ENCODE data around the gene PGD. TPM values are rescaled to one million over a fixed set of nuclear protein-coding genes. Genes with fewer than 3 reads are reported as not detected.

Gene PGD
- polyA plus RNA-seq, 1 experiment: 78.3 TPM

DNA sequence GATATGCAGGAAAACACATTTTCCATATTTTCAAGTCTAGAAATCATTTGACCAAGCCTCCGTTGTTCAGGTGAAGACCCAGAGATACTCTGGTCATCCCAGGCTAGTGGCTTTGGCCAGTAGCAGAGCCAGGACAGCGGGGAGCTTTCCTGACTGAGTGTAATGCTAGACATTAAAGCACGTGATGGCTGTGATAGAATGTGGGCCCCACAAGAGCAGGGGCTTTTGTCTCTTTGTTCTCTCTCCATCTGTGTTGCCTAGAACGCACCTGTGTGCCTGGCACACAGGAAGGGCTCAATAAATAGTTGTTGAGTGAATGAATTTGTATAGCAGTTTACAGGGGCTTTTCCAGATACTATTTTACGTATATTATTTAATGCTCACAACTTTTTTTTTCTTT lies 41.9 kb downstream of the PGD start:
- Histone ChIP-seq H3K27me3 (ENCODE audit: control insufficient read depth, insufficient read depth, low read length) (no peaks in the 10 kb centered on the region), H3K36me3 (ENCODE audit: control insufficient read depth, insufficient read depth, low read length) (no peaks in the 10 kb centered on the region), H3K4me3 (ENCODE audit: low read depth, low read length) (no peak overlapping the region)
- DNase-seq (ENCODE audit: low read depth): no peak
- TF ChIP-seq, protein P1, sequence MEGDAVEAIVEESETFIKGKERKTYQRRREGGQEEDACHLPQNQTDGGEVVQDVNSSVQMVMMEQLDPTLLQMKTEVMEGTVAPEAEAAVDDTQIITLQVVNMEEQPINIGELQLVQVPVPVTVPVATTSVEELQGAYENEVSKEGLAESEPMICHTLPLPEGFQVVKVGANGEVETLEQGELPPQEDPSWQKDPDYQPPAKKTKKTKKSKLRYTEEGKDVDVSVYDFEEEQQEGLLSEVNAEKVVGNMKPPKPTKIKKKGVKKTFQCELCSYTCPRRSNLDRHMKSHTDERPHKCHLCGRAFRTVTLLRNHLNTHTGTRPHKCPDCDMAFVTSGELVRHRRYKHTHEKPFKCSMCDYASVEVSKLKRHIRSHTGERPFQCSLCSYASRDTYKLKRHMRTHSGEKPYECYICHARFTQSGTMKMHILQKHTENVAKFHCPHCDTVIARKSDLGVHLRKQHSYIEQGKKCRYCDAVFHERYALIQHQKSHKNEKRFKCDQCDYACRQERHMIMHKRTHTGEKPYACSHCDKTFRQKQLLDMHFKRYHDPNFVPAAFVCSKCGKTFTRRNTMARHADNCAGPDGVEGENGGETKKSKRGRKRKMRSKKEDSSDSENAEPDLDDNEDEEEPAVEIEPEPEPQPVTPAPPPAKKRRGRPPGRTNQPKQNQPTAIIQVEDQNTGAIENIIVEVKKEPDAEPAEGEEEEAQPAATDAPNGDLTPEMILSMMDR (IDR thresholded peaks at IDR 0.05; ENCODE audit: insufficient read depth, low read depth, low read length): no peak
- CTCF ChIA-PET: interaction anchor here (1.0 kb wide), 1 partner anchor 54 kb away, joined by 3 read pairs; no protein-coding TSS in a partner anchor
- POLR2A ChIA-PET: no interaction called here

DNA sequence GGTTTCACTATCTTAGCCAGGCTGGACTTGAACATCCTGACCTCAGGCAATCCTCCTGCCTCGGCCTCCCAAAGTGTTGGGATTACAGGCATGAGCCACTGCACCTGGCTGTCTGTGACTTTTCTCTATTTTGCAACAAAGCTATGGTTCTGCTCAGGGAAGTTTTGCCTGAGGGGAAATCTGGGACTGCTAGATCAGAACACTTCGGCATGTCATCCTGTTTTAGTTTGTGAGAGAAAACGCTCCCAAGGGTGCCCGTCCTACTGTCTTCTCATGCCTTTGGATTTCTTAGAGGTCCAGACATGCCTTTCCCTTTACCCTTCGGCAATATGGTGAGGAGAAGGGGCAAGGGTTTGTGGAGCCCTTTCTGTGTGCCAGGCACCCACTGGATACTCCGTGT lies 45.4 kb downstream of the PGD start:
- H3K36me3 ChIP-seq (ENCODE audit: control insufficient read depth, insufficient read depth, low read length): no peaks in the 10 kb centered on the region
- no peaks in the 10 kb centered on the region for H3K27me3 ChIP-seq (ENCODE audit: control insufficient read depth, insufficient read depth, low read length)
- TF ChIP-seq, protein P1 (IDR thresholded peaks at IDR 0.05; ENCODE audit: insufficient read depth, low read depth, low read length): no peak
- ChIA-PET POLR2A (no interaction called here), CTCF (interaction anchor here (3.6 kb wide), 1 partner anchor 13 kb away, joined by 15 read pairs; the partner anchor contains the start of gene CENPS)
- no peak for DNase-seq (ENCODE audit: low read depth)
- H3K4me3 ChIP-seq (ENCODE audit: low read depth, low read length): no peak overlapping the region

DNA sequence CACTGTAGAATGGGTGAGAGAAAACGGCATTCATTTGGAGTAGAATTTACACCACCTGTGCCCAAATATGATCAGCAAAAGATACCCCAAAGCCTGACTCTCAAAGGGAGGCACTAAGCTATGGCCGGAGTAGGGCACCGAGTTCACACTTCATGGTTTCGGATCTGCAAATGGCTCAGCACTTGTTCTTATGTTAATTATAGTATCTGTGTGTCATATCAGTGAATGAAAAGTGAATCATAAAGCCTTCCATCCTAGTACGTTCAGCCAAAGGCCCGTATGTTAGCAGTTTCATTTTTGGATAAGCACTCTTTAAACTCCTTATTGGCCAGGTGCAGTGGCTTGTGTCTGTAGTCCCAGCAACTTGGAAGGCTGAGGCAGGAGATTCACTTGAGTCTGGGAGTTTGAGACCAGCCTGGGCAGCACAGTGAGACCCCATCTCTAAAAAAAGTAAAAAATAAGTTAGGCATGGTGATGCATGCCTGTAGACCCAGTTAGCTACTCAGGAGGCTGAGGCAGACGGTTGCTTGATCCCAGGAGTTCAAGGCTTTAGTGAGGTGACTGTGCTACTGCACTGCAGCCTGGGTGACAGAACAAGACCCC lies 46.0 kb downstream of the PGD start:
- no peaks in the 10 kb centered on the region for H3K36me3 ChIP-seq (ENCODE audit: control insufficient read depth, insufficient read depth, low read length)
- POLR2A ChIA-PET: no interaction called here
- H3K4me3 ChIP-seq (ENCODE audit: low read depth, low read length): no peak overlapping the region
- TF ChIP-seq, protein P1 (IDR thresholded peaks at IDR 0.05; ENCODE audit: insufficient read depth, low read depth, low read length): no peak
- DNase-seq (ENCODE audit: low read depth): no peak
- no peaks in the 10 kb centered on the region for H3K27me3 ChIP-seq (ENCODE audit: control insufficient read depth, insufficient read depth, low read length)
- CTCF ChIA-PET: interaction anchor here (3.6 kb wide), 1 partner anchor 14 kb away, joined by 15 read pairs; the partner anchor contains the start of gene CENPS

DNA sequence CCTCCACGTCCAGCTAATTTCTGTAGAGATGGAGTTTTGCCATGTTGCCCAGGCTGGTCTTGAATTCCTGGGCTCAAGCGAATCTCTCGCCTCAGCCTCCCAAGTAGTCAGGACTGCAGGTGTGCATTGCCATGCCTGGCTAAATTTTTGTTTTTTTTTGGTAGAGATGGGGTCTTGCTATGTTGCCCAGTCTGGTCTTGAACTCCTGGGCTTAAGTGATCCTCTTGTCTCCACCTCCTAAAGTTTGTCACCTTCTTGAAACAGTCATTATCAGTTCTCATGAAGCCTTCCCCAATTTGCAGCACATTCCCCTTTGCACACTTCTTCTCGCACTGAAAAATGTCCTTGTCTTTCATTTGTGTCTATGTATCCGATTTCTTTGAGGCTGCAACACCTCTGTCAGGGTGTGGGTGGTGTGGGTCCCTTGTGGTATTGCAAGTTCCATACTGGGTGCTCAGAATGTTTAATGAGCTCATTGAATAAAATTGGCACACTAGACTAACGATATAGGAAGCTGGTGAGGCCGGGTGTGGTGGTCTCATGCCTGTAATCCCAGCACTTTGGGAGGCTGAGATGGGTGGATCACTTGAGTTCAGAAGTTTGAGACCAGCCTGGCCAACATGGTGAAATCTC lies 48.0 kb downstream of the PGD start:
- Histone ChIP-seq H3K4me3 (ENCODE audit: low read depth, low read length) (no peak overlapping the region), H3K36me3 (ENCODE audit: control insufficient read depth, insufficient read depth, low read length) (no peaks in the 10 kb centered on the region), H3K27me3 (ENCODE audit: control insufficient read depth, insufficient read depth, low read length) (no peaks in the 10 kb centered on the region)
- TF ChIP-seq, protein P1 (IDR thresholded peaks at IDR 0.05; ENCODE audit: insufficient read depth, low read depth, low read length): no peak
- ChIA-PET CTCF (interaction anchor here (1.1 to 1.4 kb wide), 2 partner anchors 14 to 17 kb away, joined by 3 read pairs; no protein-coding TSS in a partner anchor), POLR2A (no interaction called here)
- DNase-seq (ENCODE audit: low read depth): no peak

DNA sequence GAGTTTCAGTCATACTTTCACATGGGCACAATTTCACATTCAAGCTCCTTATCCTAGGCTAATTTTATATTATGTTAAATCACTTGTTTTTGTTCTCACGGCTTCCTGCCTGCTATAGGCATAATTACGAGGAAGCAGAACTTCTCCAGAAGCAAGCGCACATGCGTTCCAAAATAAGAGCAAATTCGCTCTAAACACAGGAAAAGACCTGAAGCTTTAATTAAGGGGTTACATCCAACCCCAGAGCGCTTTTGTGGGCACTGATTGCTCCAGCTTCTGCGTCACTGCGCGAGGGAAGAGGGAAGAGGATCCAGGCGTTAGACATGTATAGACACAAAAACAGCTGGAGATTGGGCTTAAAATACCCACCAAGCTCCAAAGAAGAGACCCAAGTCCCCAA lies 50.9 kb downstream of the PGD start, which contains the start of gene CORT:
TSS of gene CORT (plus strand) at position 281 of the 400 bp plus-strand sequence. CDS start 193 bp downstream, outside the sequence.
- TF ChIP-seq, protein P1 (IDR thresholded peaks at IDR 0.05; ENCODE audit: insufficient read depth, low read depth, low read length): no peak
- H3K4me3 ChIP-seq (ENCODE audit: low read depth, low read length): no peak within 1 kb of the TSS
- H3K36me3 ChIP-seq (ENCODE audit: control insufficient read depth, insufficient read depth, low read length): no peaks in the 10 kb centered on the region
- no peak for DNase-seq (ENCODE audit: low read depth)
- CTCF ChIA-PET: interaction anchor here (1.7 to 1.9 kb wide), 2 partner anchors 19 to 44 kb away, joined by 4 to 6 read pairs; no protein-coding TSS in a partner anchor
- no peaks in the 10 kb centered on the region for H3K27me3 ChIP-seq (ENCODE audit: control insufficient read depth, insufficient read depth, low read length)
- POLR2A ChIA-PET: no interaction called here

Measured in BJ (cell line).